Neural cell (in vitro differentiated cells): Measurements from ENCODE around the gene NKAIN2.

Experiments
- EP300 ChIP-seq: fragments of 450-650 bp; conservative IDR thresholded peaks from 2 replicates; pipeline ENCODE4 v1.6.1; 2014; ENCODE audit warnings: antibody characterized with exemption, mild to moderate bottlenecking, moderate library complexity; ENCODE audit not compliant: poor library complexity, severe bottlenecking
- EZH2 ChIP-seq: fragments of 200-600, 300-800 bp; shearing (Covaris generic), sonication (generic); IDR thresholded peaks from 2 replicates; pipeline ENCODE4 v1.6.1; 2014; ENCODE audit warnings: antibody characterized with exemption, low read length, borderline replicate concordance, mild to moderate bottlenecking; ENCODE audit not compliant: insufficient read depth, poor library complexity, severe bottlenecking
- MXI1 ChIP-seq: fragments of 450-650 bp; conservative IDR thresholded peaks from 2 replicates; pipeline ENCODE4 v1.6.1; 2014; ENCODE audit warnings: antibody characterized with exemption, mild to moderate bottlenecking; ENCODE audit not compliant: poor library complexity, severe bottlenecking
- POLR2AphosphoS5 ChIP-seq: IDR thresholded peaks from 2 replicates; pipeline ENCODE4 v1.6.1; 2012
- RAD21 ChIP-seq: fragments of 450-650 bp; conservative IDR thresholded peaks from 2 replicates; pipeline ENCODE4 v1.6.1; 2014; ENCODE audit warnings: antibody characterized with exemption, mild to moderate bottlenecking, moderate library complexity
- SMC3 ChIP-seq: fragments of 450-650 bp; conservative IDR thresholded peaks from 2 replicates; pipeline ENCODE4 v1.6.1; 2014; ENCODE audit warnings: antibody characterized with exemption, mild to moderate bottlenecking, moderate library complexity; ENCODE audit not compliant: poor library complexity
- TAF1 ChIP-seq: IDR thresholded peaks from 2 replicates; pipeline ENCODE4 v1.6.1; 2012; ENCODE audit warnings: low read depth
- TF ChIP-seq, protein P1 (sequence below): fragments of 450-650 bp; IDR thresholded peaks from 2 replicates; pipeline ENCODE4 v1.5.1; 2014; ENCODE audit warnings: antibody characterized with exemption, mild to moderate bottlenecking, moderate library complexity; ENCODE audit not compliant: poor library complexity, severe bottlenecking
- TF ChIP-seq, protein P2 (sequence below): IDR thresholded peaks from 2 replicates; pipeline ENCODE4 v1.6.1; 2012; ENCODE audit warnings: borderline replicate concordance

DNA sequence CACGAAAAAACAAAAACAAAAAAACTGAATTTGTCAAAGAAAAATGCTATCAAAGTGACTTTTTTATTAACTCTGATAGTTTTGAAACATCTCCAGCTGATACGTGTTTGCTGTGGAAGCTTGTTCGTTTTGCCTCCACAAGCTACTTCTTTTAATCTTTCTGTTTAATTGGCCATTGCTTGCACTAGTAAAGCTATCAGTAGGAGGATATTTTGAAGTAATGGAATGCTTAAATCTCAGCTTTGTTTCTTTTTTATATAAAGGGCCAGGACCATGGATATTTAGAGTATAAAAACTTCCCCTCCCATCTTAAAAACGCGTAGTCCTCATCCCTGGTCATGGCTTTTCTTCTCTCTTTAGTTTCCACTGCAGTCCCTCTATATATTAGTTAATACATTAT lies 344.0 kb downstream of the NKAIN2 start:
- TF ChIP-seq, protein P1, sequence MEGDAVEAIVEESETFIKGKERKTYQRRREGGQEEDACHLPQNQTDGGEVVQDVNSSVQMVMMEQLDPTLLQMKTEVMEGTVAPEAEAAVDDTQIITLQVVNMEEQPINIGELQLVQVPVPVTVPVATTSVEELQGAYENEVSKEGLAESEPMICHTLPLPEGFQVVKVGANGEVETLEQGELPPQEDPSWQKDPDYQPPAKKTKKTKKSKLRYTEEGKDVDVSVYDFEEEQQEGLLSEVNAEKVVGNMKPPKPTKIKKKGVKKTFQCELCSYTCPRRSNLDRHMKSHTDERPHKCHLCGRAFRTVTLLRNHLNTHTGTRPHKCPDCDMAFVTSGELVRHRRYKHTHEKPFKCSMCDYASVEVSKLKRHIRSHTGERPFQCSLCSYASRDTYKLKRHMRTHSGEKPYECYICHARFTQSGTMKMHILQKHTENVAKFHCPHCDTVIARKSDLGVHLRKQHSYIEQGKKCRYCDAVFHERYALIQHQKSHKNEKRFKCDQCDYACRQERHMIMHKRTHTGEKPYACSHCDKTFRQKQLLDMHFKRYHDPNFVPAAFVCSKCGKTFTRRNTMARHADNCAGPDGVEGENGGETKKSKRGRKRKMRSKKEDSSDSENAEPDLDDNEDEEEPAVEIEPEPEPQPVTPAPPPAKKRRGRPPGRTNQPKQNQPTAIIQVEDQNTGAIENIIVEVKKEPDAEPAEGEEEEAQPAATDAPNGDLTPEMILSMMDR: no peak
- TF ChIP-seq RAD21: no peak
- TF ChIP-seq EZH2: no peak
- no peak for TF ChIP-seq SMC3
- TF ChIP-seq EP300: no peak
- TF ChIP-seq TAF1: no peak
- no peak for TF ChIP-seq MXI1
- TF ChIP-seq, protein P2, sequence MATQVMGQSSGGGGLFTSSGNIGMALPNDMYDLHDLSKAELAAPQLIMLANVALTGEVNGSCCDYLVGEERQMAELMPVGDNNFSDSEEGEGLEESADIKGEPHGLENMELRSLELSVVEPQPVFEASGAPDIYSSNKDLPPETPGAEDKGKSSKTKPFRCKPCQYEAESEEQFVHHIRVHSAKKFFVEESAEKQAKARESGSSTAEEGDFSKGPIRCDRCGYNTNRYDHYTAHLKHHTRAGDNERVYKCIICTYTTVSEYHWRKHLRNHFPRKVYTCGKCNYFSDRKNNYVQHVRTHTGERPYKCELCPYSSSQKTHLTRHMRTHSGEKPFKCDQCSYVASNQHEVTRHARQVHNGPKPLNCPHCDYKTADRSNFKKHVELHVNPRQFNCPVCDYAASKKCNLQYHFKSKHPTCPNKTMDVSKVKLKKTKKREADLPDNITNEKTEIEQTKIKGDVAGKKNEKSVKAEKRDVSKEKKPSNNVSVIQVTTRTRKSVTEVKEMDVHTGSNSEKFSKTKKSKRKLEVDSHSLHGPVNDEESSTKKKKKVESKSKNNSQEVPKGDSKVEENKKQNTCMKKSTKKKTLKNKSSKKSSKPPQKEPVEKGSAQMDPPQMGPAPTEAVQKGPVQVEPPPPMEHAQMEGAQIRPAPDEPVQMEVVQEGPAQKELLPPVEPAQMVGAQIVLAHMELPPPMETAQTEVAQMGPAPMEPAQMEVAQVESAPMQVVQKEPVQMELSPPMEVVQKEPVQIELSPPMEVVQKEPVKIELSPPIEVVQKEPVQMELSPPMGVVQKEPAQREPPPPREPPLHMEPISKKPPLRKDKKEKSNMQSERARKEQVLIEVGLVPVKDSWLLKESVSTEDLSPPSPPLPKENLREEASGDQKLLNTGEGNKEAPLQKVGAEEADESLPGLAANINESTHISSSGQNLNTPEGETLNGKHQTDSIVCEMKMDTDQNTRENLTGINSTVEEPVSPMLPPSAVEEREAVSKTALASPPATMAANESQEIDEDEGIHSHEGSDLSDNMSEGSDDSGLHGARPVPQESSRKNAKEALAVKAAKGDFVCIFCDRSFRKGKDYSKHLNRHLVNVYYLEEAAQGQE: no peak
- TF ChIP-seq POLR2AphosphoS5: no peak
